LNCAP (cell line): Measurements from ENCODE around the gene RTF2.

Experiments used
- TF ChIP-seq, protein P1 (sequence below): fragments of 450-650 bp; IDR thresholded peaks from 2 replicates; pipeline ENCODE4 v1.5.1; 2017; ENCODE audit warnings: mild to moderate bottlenecking

RTF2 gene, protein sequence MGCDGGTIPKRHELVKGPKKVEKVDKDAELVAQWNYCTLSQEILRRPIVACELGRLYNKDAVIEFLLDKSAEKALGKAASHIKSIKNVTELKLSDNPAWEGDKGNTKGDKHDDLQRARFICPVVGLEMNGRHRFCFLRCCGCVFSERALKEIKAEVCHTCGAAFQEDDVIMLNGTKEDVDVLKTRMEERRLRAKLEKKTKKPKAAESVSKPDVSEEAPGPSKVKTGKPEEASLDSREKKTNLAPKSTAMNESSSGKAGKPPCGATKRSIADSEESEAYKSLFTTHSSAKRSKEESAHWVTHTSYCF

DNA sequence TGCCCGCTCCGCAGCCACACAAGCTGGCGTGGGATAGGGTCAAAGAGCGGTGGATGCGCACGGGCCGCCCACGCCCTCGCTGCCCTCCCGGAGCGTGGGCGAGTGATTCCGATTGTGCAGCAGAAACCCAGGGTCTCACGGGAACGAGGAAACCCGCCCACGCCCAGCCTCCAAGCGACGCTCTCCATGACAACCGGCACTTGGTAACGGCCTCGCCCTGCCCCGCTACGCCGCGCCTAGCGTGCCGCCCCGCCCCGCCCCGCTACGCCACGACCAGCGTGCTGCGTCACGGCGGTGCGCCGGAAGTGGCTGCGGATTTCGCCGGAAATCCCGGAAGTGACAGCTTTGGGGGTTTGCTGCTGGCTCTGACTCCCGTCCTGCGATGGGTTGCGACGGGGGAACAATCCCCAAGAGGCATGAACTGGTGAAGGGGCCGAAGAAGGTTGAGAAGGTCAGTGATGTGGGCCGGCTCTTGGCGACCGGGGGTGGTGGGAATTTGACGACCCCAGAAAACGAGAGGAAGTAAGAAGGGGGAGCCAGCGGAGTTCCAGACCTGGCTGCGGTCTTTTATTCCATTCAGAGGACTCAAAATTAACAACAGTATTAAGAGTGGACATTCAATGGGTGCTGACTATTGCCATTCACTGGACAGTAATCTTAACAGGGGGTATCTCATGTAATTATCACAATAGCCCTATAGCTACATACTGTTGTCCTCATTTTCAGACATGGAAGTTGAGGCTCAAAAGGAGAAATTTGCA is at the start of gene RTF2:
Gene RTF2 (plus strand): TSS at position 312 of the 761 bp plus-strand sequence. CDS start 71 bp downstream, at position 383.
- TF ChIP-seq, protein P1, sequence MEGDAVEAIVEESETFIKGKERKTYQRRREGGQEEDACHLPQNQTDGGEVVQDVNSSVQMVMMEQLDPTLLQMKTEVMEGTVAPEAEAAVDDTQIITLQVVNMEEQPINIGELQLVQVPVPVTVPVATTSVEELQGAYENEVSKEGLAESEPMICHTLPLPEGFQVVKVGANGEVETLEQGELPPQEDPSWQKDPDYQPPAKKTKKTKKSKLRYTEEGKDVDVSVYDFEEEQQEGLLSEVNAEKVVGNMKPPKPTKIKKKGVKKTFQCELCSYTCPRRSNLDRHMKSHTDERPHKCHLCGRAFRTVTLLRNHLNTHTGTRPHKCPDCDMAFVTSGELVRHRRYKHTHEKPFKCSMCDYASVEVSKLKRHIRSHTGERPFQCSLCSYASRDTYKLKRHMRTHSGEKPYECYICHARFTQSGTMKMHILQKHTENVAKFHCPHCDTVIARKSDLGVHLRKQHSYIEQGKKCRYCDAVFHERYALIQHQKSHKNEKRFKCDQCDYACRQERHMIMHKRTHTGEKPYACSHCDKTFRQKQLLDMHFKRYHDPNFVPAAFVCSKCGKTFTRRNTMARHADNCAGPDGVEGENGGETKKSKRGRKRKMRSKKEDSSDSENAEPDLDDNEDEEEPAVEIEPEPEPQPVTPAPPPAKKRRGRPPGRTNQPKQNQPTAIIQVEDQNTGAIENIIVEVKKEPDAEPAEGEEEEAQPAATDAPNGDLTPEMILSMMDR, result no peak

DNA sequence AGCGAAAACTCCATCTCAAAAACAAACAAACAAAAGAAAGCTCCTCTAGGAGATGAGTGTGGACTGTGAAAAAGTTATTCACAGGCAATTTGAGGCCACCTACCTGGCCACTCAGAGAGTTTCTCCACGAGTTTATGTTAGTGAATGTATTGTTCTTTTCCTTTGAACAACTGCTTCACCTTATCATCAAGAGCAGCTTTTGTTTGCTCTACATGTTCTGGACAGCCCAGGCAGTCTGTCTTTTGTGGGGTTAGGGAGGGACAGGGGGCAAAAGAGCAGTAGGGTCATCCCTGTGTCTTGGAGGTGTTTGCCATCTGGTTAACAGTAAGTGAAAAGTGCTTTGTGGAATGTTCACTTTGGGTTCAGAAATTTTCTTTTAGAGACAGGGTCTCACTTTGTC is 48.4 kb upstream of the RTF2 start:
- TF ChIP-seq, protein P1, result no peak

DNA sequence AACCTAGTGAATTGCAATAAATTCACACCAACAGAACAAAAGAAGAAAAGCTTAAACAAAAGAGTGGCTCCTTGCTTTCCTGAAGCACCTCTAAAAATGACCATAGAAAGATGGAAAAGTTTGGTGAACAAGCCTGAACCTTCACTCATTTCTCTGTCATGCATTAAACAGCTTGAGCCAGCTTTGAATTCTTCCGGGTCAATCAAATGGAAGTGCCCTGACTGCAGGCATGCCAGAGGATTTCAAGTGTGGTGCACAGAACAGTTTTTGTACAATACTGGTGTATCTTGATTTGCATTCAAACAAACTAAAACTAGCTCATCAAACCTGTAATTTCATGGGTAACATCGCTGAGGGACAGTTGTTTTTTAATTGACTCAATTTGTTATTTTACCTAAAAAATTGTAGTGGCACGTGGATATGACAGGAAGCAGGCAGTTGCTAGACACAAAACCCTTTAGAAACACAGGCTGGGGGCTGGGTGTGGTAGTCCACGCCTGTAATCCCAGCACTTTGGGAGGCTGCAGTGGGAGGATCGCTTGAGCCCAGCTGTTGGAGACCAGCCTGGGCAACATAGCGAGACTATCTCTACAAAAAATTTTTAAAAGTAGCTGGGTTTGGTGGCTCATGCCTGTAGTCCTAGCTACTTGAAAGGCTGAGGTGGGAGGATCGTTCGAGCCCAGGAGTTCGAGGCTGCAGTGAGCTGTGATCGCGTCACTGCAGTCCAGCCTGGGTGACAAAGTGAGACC is 47.3 kb upstream of the RTF2 start:
- TF ChIP-seq, protein P1, result no peak

DNA sequence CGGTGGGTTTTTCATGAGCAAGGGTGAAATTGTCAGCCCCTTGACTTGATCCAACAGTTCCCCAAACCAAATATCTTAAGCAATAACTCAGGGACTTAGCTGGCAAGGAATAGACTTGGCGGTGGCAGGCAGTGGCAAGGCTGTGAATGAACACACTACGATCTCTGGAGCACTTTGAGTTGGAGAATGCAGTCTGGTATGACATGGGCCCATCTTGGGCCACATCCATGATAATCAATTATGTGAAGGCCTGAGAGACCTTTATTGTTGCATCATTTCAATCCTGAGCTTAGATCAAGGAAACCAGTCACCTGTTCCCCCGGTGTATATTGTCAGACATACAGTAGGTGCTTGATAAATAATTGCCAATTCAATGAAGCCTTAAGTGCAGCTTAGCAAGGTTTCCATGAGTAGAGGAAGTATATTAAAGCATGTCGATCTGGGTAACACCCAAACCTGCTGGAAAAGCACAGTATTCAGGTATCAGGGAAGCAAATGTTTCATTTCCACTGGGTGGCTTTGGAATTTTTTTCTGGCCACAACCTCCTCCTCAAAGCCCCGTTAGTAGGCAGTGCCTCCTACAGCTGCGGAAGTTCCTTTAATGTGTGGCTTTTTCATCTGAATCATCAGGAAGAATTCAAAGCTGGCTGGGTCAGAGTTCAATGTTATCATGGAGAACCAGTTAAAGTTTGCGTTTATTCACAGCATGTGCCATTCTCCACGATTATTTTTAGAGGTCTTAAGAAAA is 46.2 kb upstream of the RTF2 start:
- TF ChIP-seq, protein P1, result no peak

DNA sequence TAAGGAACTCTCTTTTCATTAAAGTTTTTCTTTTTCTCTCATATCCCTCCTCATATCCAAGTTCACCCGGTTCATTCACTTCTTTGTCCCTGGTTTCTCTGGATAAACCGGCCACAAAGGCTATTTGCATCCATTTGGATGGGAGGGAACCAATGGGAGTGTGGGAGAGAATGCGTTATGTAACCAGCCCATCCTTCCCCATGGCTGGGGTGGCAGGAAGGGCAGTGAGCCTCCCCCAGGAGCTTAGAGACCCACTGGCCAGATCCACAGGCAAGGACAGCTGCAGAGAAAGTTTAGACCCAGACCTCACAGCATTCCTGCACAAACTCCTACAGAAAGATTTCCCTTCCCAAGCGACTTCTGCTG is 45.6 kb upstream of the RTF2 start:
- TF ChIP-seq, protein P1, result no peak

DNA sequence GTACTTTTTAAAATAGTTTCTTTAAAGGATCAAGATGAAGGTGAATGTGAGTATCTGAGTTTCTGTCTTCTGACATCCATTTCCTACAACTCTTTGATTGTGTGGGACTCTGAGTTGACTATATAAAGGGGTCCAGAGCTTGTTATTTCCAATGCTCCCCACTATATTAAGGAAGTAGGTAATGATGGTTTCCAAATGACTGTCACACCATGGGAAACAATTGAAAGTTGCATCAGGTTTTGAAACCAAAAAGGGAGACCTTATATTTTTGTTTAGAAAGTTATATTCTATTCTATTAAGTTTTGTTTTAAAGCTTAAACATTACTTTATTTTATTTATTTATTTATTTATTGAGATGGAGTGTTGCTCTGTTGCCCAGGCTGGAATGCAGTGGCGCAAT is 45.2 kb upstream of the RTF2 start:
- TF ChIP-seq, protein P1, result no peak

DNA sequence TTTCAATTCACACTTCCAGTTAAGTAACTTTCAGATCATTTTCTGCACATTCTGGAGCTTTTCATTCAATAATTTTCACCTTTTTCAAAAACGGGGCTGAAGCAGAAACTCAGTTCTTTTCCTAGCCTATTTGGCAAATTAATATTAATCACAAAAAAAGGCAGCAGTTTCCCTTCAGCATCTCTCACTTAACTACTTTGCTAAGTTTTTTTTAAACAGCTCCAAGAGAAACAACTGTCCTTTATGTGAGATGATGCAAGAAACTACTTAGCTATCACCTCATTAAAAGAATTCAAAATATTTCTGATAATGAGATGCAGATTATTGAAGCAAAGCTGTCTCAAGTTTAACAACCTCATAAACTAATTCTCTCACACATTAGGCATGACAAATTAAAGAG is 44.5 kb upstream of the RTF2 start:
- TF ChIP-seq, protein P1, result no peak
